ENCODE data around the gene ENDOU. TPM values are rescaled to one million over a fixed set of nuclear protein-coding genes. Genes with fewer than 3 reads are reported as not detected.

The ENDOU gene
- total and polyA plus RNA-seq, 2 donors (not counting 3 experiments of a cell fraction or from before 2014, with no cell fraction given), result not detected

GRCh38 chr12:47698055-47698454 is 27.2 kb downstream of the ENDOU start:
- Histone ChIP-seq H3K9me1 (replicated peaks; ENCODE audit: control insufficient read depth, extremely low read depth, insufficient read depth, low read length) (no peaks in the 10 kb centered on the region), H3K9me3 (replicated peaks; ENCODE audit: control insufficient read depth, insufficient read depth, low read length) (no peaks in the 10 kb centered on the region), H3K4me1 (ENCODE audit: control insufficient read depth, extremely low read depth, insufficient read depth, low read length) (no peaks in the 10 kb centered on the region), H3K9ac (replicated peaks; ENCODE audit: extremely low read depth, insufficient read depth, low read length) (no peak overlapping the region), H3K4me3 (replicated peaks in 1 of 3; ENCODE audit: insufficient read depth in 1 of 3, low read depth in 1 of 3, low read length in 3 of 3) (no peak overlapping the region), H3K4me2 (ENCODE audit: insufficient read depth, low read length) (no peak overlapping the region), H2AFZ (ENCODE audit: low read depth, low read length) (no peak overlapping the region), H3K79me2 (ENCODE audit: control insufficient read depth, insufficient read depth, low read length) (no peaks in the 10 kb centered on the region), H3K27ac (ENCODE audit: insufficient read depth, low read depth, low read length) (no peak overlapping the region), H3K36me3 (ENCODE audit: control insufficient read depth in 2 of 2, extremely low read depth in 1 of 2, insufficient read depth in 2 of 2, low read length in 2 of 2) (peaks cover 0 to 16% of the 10 kb centered on the region in 2 experiments), H4K20me1 (replicated peaks; ENCODE audit: control insufficient read depth, extremely low read depth, insufficient read depth, low read length) (no peaks in the 10 kb centered on the region), H3K27me3 (ENCODE audit: control insufficient read depth in 2 of 2, insufficient read depth in 2 of 2, low read length in 2 of 2) (no peaks in the 10 kb centered on the region)
- dilution Hi-C loops (cut with MboI; ENCODE audit: extremely low pct_ligation_motif_present, low sequenced_read_pairs), result no loop called here
- FAIRE-seq (no peak), DNase-seq (ENCODE audit: low read depth, low spot score) (no peak)
- TF ChIP-seq CTCF (IDR thresholded peaks at IDR 0.05; ENCODE audit: extremely low read depth in 1 of 2, insufficient read depth in 1 of 2, low read depth in 1 of 2, low read length in 2 of 2) (no peak), JUN (IDR thresholded peaks at IDR 0.05; ENCODE audit: borderline replicate concordance, insufficient read depth, insufficient read length, low read depth) (no peak), POLR2AphosphoS5 (IDR thresholded peaks at IDR 0.05; ENCODE audit: insufficient read depth, low read depth, low read length) (no peak), FOS (IDR thresholded peaks at IDR 0.05; ENCODE audit: borderline replicate concordance, insufficient read depth, low read length) (no peak), MYC (IDR thresholded peaks at IDR 0.05; ENCODE audit: low read depth, low read length) (no peak), GATA2 (IDR thresholded peaks at IDR 0.05; ENCODE audit: insufficient read depth, insufficient read length, low read depth, low read length) (no peak)
- ChIA-PET POLR2A (no interaction called here), CTCF (interaction anchor here (1.0 to 1.2 kb wide), 2 partner anchors 9 to 11 kb away, joined by 3 to 4 read pairs; no protein-coding TSS in a partner anchor)
- no TSS peak for BruUV-seq (replicated peaks)
- intact Hi-C loops (cut with micrococcal nuclease), result no loop called here

Measured in endothelial cell of umbilical vein (primary cell).